Astrocyte of the cerebellum (primary cell): ENCODE measurements around the gene PDCD2L.
"Not testable (repeated sequence)": the region's sequence is repeated elsewhere in the genome, so short reads cannot be mapped to it uniquely, and the experiment has no call there.

Experiments
- DNase-seq: peaks from one replicate; pipeline ENCODE4 v3.0.0-alpha.2; 2011; ENCODE audit warnings: low read depth
- H3K4me3 ChIP-seq: 2 replicates; pipeline ENCODE4 v1.5.1; 2011; ENCODE audit warnings: mild to moderate bottlenecking, low read depth, low read length, moderate library complexity
- in situ Hi-C: cut with HindIII; loops from 2 replicates; pipeline ENCODE4 v1.10.0; 2017; ENCODE audit warnings: low sequenced_read_pairs
- TF ChIP-seq, protein P1 (sequence below): IDR thresholded peaks from 2 replicates; pipeline ENCODE4 v1.5.1; 2012; ENCODE audit warnings: low read length, low read depth, moderate library complexity, mild to moderate bottlenecking; ENCODE audit errors: missing control alignments

Gene PDCD2L

GRCh38 chr19:34461375-34462100, 57.3 kb downstream of the PDCD2L start:
- no peak overlapping the region for H3K4me3 ChIP-seq
- no peak for DNase-seq
- TF ChIP-seq, protein P1, sequence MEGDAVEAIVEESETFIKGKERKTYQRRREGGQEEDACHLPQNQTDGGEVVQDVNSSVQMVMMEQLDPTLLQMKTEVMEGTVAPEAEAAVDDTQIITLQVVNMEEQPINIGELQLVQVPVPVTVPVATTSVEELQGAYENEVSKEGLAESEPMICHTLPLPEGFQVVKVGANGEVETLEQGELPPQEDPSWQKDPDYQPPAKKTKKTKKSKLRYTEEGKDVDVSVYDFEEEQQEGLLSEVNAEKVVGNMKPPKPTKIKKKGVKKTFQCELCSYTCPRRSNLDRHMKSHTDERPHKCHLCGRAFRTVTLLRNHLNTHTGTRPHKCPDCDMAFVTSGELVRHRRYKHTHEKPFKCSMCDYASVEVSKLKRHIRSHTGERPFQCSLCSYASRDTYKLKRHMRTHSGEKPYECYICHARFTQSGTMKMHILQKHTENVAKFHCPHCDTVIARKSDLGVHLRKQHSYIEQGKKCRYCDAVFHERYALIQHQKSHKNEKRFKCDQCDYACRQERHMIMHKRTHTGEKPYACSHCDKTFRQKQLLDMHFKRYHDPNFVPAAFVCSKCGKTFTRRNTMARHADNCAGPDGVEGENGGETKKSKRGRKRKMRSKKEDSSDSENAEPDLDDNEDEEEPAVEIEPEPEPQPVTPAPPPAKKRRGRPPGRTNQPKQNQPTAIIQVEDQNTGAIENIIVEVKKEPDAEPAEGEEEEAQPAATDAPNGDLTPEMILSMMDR = no peak
- in situ Hi-C loops = no loop called here

DNA sequence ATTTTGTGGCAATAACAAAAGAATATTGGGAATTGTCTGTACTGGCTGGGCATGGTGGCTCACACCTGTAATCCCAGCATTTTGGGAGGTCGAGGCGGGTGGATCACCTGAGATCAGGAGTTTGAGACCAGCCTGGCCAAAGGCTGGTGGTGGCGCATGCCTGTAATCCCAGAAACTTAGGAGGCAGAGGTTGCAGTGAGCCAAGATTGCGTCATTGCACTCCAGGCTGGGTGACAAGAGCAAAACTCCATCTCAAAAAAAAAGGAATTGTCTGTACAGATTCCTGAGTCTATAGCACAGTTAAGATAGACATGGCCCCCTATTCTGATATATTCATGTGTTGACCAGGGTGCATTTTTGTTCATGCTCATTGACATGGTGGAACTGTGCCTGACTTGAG, 60.6 kb downstream of the PDCD2L start:
- H3K4me3 ChIP-seq, in situ Hi-C loops, DNase-seq: not testable (repeated sequence)

DNA sequence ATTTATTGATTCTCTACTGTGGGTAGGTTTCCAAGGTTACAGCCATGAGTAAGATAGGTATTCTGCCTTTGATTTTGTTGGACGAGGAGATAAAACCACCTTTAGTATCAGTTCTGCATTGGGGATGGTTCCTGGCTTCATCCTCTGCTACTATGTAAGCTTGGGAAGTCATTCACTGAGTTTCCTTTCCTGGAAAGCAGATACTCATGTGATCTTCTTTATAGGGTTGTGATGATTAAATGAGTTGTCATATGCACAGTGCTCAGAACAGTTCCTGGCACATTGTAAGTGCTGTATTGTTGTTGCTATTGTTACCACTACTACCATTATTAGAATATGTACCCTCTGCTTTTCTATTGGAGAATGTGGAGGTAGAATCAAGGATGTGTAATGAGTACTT, 64.2 kb downstream of the PDCD2L start:
- no peak for DNase-seq
- no peak overlapping the region for H3K4me3 ChIP-seq
- TF ChIP-seq, protein P1 = no peak
- in situ Hi-C loops = no loop called here

- DNase-seq, H3K4me3 ChIP-seq, in situ Hi-C loops: not testable (repeated sequence)
Measured at GRCh38 chr19:34469026-34469425, 64.8 kb downstream of the PDCD2L start.

- TF ChIP-seq, protein P1 = no peak
- no peak for DNase-seq
- no peak overlapping the region for H3K4me3 ChIP-seq
- in situ Hi-C loops = no loop called here
Measured at GRCh38 chr19:34471906-34472700, 67.9 kb downstream of the PDCD2L start.

DNA sequence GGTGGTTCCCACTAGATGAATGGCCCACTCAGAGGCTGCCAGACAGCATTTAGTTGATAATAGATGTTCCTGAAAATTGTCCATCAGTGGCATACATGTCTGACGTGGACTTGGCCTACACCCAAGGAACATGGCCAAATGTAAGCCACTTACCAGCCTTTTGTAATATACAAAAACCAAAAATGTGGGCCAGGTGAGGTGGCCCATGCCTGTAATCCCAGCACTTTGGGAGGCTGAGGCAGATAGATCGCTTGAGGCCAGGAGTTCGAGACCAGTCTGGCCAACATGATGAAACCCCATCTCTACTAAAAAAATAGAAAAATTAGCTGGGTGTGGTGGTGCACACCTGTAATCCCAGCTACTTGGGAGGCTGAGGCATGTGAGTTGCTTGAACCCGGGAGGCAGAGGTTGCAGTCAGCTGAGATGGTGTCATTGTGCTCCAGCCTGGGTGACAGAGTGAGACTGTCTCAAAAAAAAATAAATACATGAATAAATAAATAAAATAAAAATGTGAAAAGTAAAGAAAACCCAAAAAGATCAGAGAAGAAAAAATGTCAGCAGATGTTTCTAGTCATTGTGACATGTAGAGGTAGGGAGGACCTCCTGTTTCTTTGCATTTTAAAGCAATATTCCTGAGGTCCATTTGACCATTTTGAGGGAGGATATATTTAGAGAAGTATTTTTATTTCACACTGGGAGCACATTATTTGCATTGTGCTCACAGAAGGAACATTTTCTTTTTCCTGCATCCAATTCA, 70.2 kb downstream of the PDCD2L start:
- TF ChIP-seq, protein P1 = no peak
- in situ Hi-C loops = no loop called here
- no peak for DNase-seq

GRCh38 chr19:34475026-34475974, 71.1 kb downstream of the PDCD2L start:
- TF ChIP-seq, protein P1 = no peak
- DNase-seq = peak; percentile 44
- no peak overlapping the region for H3K4me3 ChIP-seq
- in situ Hi-C loops = no loop called here

More for the DNA sequence above, 70.2 kb downstream of the PDCD2L start:
- H3K4me3 ChIP-seq = no peak overlapping the region
